GM03348 (cell line): Measurements from ENCODE around the gene PSMB7.
"Not testable (repeated sequence)": the region's sequence is repeated elsewhere in the genome, so short reads cannot be mapped to it uniquely, and the experiment has no call there.

ENCODE experiments used
- DNase-seq: peaks from one replicate; pipeline ENCODE4 v3.0.0; 2012; ENCODE audit warnings: low spot score

The PSMB7 gene

DNA sequence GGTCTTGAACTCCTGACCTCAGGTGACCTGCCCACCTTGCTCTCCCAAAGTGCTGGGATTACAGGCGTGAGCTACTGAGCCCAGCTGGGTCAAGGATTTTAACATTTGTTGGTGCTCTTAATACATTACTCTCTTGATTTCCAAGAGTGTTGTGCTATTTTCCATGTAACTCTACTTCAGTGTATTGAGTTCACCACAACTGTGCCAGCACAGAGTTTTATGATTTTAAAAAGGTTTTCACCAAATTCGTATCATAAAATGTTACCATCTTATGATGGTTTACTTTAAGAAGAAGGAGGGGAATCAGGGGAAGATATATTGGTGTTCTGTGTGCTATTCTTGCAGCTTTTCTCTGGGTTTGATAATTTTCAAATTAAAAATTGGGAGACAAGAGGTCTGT lies 28.4 kb upstream of the PSMB7 start:
- no peak for DNase-seq

GRCh38 chr9:124442826-124443225 lies 27.6 kb upstream of the PSMB7 start:
- no peak for DNase-seq

GRCh38 chr9:124442379-124442778 lies 27.1 kb upstream of the PSMB7 start:
- DNase-seq: no peak

- DNase-seq: no peak
Observed at GRCh38 chr9:124441291-124441690, 26.0 kb upstream of the PSMB7 start.

DNA sequence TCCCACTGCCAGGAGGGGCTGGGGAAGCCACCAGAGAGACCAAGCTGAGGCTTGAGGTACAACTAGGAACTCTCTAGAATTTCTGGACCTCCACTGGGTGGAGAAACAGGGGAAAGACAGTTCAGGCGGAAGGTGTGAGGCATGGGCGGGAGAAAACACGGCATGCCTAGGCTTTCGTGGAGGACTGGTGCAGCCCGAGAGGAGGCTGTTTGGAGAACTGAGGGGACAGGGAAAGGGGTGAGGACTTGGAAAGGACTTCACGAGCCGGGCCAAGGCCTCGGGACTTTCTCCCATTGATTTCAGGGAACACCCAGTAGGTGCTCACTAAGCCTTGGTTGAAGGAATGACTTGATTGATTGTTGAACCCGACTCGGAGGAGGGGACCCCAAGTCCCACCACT lies 25.5 kb upstream of the PSMB7 start:
- no peak for DNase-seq

DNA sequence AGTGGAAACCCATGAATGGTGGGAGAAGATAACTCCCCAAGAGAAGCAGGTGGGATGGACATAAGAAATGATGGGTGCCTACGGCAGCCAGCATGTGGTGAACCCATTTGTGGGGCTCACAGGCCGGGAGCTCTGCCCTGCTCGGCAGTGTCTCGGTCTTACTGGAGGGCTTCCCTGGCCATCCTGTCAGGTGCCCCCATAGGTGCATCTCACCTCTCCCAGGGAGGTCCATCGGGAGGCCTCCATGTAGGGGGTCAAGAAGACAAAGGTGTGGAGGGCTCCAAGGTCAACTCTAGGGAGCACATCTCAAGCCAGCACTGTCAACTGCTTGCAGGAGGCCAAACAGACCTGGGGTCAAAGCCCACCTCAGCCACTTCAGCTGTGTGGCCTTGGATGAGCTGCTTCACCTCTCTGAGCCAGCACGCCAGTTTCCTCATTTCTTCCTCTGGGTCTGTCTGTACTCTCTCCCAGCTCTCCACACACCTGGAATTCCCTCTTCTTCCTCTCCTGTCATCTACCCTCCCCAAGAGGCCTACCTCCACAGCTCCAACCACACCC lies 24.5 kb upstream of the PSMB7 start:
- DNase-seq: no peak

DNA sequence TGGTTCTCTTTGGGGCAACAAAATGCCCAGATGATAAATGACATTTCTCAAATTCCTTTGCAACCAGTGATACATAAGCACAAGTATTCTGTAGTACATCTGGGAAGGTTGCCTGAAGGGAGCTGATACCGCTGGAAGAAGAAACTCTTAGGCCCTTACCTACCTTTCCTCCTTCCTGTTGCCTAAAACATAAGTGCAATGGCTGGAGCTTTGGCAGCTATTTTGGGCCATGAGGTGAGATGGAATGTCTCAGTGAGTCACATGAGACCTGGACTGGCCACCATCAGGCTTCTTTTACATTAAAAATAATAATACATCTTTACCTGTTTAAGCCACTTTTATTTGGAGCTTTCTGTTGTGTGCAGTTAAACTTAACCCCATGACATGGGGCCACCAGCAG lies 23.8 kb upstream of the PSMB7 start:
- no peak for DNase-seq

- DNase-seq: no peak
Observed at GRCh38 chr9:124438091-124438490, 22.8 kb upstream of the PSMB7 start.

GRCh38 chr9:124437086-124437485 lies 21.8 kb upstream of the PSMB7 start:
- no peak for DNase-seq

DNA sequence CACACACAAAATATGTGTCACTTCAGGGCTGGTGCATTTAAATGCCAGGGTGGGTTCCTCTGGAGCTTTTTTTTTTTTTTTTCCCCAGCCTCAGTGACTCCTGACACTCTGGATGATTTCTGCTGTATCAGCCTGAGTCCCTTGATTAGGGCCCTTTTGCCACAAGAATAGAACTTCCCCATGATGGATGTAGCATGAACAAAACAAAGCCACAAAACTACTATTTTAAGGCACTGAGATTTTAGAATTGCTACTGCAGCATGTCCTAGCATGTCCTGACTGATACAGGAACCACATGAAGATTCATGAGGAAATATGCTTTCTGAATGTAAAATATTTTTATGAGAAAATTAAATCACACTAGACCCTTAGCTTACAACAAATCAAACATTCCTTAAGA lies 21.1 kb upstream of the PSMB7 start:
- DNase-seq: no peak

DNA sequence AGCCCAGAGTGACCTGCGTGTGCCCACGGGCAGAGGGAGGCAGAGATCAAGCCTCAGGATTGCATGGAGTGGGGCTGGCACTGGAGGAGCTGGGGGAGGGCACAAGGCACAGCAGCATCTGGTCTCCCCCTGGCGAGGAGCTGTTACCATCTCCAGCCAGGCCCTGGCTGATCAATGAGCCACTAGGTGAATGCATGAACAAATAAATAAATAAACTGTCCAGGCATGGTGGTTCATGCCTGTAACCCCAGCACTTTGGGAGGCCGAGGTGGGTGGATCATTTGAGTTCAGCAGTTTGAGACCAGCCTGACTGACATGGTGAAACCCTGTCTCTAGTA lies 14.3 kb upstream of the PSMB7 start:
- DNase-seq: no peak

DNA sequence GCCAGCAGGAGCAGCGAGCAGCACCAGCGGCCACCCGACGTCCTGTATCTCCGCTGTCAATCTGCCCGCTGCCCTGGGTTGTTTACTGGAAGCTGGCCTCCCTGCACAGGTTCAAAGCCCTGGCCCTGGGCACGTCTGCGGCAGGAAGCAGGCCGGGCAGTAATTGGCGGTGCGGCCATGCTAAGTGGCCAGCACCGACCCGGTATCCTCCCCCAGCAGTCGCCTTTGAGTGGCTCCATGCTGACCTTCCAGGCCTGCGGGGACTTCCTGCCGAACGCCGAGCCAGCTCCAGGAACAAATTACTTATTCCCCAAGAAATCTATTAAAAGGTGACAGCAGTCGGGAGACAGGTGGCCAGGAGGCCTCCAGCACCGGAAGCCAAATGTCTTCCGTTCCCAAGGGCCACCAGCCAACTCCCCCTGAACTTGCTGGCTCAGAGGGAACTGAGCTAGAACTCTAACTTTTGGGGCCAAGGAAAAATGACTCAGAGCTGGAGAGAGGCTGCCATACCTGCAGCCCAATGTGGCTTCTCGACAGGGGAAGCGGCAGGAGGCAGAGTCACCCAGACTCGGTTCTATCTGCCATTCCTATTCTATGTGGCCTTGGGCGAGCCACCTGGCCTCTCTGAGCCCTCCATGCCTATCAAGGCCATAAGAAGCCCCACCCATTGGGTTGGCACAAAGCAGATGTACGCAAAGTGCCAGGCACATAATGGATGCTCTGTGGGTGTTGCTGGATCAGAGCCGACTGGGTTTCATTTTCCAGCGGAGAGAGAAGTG lies 13.7 kb upstream of the PSMB7 start:
- no peak for DNase-seq

- no peak for DNase-seq
Observed at GRCh38 chr9:124427281-124427680, 12.0 kb upstream of the PSMB7 start.

GRCh38 chr9:124426361-124426760 lies 11.1 kb upstream of the PSMB7 start:
- DNase-seq: no peak

GRCh38 chr9:124425733-124426132 lies 10.5 kb upstream of the PSMB7 start:
- not testable (repeated sequence) for DNase-seq

- no peak for DNase-seq
Observed at GRCh38 chr9:124423591-124423990, 8.3 kb upstream of the PSMB7 start.

GRCh38 chr9:124423155-124423554 lies 7.9 kb upstream of the PSMB7 start:
- DNase-seq: no peak

- no peak for DNase-seq
Observed at GRCh38 chr9:124420991-124421543, 5.8 kb upstream of the PSMB7 start.

GRCh38 chr9:124419832-124420489 lies 4.7 kb upstream of the PSMB7 start:
- DNase-seq: no peak

- DNase-seq: no peak
Observed at GRCh38 chr9:124415852-124416484, 726 bp upstream of the PSMB7 start.

DNA sequence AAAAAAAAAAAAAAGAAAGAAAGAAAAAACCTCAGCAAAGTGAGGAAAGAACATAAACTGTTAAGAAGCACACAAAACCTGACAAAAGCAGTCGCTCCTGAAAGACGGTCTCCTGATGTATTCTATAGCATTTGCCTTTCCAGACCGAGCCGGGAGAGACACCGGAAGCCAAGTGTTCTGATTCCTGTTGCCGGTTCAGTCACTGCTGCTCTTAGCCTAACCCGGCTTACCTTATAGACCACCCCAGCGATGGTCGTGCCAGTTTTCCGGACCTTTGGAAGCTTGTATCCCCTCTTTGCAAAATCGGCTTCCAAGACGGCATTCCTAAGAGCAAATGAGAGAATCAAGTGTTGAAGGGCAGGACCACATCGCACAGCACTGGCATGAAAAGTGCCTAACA lies 630 bp downstream of the PSMB7 start:
- no peak for DNase-seq

GRCh38 chr9:124412228-124412575 lies 3.0 kb downstream of the PSMB7 start:
- no peak for DNase-seq
